CD4-positive, alpha-beta T cell treated with Interleukin-6 for 4 hours (primary cell): Measurements from ENCODE around the gene THTPA.
"Not testable (repeated sequence)": the region's sequence is repeated elsewhere in the genome, so short reads cannot be mapped to it uniquely, and the experiment has no call there.

ENCODE experiments used
- DNase-seq: peaks from one replicate; pipeline ENCODE4 v3.0.0-alpha.2; 2020; ENCODE audit warnings: mixed read lengths

Gene THTPA

GRCh38 chr14:23584527-23585203, 28.6 kb downstream of the THTPA start:
- DNase-seq, result not testable (repeated sequence)

GRCh38 chr14:23588884-23589598, 33.0 kb downstream of the THTPA start:
- peak; percentile 86 for DNase-seq

DNA sequence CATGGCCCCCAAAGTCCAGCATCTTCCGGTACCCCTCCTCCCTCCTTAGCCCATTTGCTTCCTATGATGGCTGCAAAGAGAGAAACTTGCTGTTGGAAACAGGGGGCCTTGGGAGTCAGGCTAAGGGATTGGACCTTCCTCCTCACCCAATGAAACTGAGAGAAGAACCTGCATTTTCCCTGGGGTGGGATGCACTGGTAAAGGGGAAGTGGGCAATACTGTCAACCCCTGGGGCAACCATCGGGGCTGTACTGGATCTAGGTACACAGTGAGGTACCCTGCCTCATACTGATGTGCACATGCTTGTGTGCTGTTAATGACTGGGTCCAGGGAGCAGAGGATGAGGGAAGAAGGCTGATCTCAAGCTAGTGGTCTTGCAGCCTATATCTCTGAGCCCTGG, 33.5 kb downstream of the THTPA start:
- DNase-seq, result no peak

- no peak for DNase-seq
These were observed 34.1 kb downstream of the THTPA start for GRCh38 chr14:23590198-23590597.

DNA sequence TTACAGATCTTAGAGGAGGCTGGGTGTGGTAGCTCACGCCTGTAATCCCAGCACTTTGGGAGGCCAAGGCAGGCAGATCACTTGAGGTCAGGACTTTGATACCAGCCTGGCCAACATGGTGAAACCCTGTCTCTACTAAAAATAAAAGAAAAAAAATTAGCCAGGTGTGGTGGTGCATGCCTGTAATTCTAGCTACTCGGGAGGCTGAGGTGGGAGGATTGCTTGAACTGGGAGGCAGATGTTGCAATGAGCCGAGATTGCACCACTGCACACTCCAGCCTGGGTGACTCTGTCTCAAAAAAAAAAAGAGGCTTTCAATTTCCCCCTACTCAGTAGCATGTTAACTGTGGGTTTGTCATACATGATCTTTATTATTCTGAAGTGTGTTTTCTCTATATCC, 38.1 kb downstream of the THTPA start:
- DNase-seq, result not testable (repeated sequence)

DNA sequence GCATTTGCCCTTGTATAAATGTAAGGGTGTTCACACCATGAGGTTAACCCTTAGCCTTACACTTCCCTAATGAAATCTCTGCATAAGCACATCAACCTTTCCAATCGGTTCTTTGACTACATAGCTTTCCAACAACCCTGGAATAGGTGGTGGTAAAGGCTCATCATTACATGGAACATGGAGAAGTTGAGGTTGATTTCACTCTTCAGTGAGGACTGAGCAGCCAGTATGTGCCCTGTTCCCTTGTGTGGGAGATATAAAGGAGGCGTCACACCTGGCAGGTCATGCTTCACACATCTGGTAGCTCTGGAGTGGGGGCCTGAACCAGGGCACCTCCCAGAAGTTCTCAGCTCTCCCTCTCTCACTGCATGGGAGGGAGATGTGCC, 44.2 kb downstream of the THTPA start:
- DNase-seq, result no peak

DNA sequence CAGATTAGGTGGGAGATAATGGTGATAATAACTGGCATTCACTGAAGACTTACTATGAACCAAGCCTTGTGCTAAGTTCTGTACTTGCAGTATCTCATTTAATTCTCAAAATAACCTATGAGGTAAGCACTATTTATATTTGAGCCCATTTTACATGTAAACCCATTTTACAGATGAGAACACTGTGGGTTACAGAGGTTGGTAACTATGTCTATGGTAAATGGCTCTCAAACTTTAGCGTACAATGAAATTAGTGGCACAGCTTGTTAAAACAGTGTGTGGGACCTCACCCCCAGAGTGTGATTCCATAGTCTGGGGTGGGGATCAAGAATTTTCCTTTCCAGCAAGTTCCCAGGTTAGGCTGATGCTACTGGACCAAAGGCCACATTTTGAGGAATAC, 44.7 kb downstream of the THTPA start:
- no peak for DNase-seq

DNA sequence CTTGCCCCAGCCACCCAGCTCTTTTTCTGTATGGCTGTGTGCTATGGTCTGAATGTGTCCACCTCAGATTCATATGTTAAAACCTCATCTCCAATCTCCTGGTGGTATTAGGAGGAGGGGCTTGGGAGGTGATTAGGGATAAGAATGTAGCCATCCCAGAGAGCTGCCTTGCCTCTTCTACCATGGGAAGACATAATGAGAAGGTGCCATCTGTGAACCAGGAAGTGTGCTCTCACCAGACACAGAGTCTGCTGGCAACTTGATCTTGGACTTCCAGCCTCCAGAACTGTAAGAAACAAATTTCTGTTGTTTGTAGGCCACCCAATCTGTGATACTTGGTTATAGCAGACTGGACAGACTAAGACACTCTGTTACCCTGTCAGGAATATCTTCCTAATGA, 45.4 kb downstream of the THTPA start:
- DNase-seq, result no peak

DNA sequence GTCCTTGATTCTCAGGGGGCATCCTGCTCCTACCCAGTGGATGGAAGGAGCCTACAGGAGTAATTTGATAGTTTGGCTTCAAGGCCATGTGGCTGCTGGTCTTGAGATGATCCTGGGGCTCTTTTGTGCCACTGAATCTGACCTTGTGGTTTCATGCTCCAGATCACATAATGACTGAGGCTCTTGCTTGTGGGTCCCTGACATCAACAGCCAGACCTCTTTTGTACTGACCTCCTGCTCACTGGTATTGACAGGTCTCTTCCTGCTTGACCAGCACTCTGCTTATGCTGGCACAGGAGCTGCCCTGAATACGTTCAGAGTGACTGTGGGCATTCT, 45.7 kb downstream of the THTPA start:
- DNase-seq, result no peak

DNA sequence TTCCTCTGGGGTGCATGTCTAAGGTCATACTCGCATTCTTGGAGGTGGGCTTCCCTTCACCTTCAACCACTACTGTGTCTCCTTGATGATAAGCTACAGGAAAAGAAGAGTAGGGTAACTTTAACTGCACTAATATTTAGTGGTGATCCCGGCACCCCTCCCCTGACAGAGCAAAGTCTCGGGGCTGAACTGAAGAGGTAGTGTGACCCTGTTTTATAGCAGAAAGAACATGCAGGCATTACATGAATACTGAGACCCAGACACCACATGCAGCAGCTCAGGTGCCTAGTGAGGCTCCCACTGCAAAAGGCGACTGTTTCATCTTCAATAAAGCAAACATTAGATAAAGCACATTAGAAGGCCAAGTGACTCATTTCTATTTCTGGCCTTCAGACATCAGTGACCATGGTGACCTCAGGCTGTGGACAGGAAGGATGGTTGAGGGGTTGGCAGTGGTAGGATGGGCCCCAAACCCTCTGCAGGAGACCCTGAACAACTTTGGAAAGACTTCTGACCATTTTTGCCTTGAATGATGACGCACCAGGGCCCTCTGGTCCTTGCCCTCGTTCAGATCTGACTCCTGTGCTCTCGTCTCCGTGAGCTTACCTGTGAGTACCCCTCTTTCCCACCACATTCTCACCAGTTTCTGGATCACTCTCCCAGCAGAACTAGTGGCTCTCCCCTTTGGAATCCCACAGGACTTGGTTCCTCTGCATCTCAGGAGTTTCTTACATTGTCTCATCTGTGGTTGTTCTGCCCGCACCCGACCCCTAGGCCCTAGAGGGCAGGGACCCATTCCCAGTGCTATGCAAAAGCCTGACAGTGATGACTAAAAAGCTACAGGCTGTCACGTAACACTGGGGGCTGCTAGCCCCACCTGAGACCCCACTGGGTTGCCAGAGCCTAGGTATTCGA, 46.4 kb downstream of the THTPA start:
- no peak for DNase-seq

DNA sequence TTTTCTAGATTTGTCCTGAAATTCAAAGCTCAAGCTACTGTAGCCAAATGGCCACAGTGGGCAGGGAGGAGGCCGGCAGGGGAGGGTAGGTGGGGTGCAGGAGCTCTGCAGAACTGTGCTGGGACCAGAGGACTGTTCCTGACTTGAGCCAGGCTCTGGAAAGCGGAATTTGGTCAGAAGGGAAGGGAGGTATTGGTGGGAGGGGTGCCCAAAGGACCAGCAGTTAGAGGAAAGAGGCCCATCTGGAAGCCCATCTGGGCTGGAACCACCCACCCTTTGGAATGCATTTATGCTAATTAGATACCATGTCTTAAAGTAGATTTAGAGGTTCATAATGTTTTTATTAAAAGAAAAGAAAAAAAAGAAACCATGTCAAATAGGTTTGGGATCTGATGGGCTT, 47.0 kb downstream of the THTPA start:
- DNase-seq, result no peak

DNA sequence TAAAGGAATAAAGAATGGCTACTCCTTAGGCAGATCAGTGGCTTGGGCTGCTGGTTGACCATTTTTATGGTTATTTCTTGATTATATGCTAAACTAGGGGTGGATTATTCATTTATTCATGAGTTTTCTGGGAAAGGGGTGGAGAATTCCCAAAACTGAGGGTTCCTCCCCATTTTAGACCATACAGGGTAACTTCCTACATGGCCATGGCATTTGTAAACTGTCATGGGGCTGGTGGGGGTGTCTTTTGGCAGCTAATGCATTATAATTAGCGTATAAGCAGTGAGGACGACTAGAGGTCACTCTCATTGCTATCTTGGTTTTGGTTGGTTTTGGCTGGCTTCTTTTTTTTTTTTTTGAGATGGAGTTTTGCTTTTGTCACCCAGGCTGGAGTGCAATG, 48.1 kb downstream of the THTPA start:
- DNase-seq, result no peak

GRCh38 chr14:23604675-23605170, 48.7 kb downstream of the THTPA start:
- DNase-seq, result no peak

DNA sequence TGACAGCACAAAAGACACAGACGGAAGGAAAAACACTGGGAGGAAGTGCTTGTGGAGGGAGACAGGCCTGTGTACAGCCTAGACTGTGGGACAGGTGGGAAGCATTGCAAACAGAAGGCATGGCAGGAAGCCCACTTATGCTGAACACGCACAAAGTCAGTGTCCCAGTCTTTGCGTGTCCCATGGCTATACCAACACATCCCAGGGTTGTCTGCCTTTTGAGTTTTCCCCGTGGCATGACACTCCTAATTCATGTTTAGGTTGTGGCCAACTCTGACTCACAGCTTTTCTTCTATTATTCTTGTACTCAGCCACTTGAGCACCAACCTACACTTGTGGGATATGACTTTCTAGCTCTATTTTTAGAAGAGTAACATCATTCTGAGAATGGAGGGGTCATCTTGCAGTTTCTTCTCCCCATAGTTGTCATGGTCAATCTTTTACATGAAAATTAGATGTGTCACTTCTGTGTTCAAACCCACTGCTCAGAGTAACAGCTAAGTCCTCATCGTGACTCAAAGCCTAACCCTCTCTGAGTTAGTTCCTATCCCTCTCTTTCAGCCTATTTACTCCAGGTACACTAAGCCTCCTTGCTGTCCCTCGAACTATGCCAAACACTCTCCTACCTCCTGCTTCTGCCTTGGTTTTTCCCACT, 50.0 kb downstream of the THTPA start:
- DNase-seq, result no peak

DNA sequence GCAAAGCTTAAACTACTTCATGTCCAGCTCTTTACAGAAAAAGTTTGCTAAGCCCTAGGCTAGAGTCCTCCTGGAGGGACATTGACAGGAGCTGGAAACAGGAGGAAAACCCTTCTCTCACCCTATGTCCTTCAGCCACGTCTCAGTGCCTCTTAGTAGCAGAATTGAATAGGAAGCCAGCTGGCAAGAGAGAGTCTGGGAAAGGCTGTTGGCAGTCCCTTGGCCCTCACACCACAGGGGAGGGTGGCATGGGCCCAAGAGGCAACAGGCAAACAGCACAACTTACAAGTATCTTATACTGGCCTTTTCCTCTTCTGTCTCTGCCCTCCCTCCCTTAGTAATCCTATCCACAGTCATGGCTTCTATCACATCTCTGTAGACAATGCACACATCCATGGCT, 52.4 kb downstream of the THTPA start:
- no peak for DNase-seq

DNA sequence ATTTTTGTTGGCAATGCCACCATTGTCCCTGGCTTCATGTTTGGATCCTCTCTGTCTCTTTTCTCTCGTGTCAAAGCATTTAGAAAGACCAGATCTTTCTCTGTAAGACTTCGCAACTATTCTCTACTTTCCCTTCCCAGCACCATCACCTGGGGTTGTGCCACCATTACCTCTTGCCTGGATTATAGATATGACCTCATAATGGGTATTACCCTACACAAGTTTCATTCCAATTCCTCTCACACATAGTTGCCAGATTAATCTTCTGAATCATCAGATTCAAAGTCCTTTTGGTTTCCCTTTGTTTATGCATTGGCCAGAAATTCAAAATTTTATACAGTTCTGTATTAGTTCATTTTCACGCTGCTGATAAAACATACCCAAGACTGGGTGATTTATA, 52.9 kb downstream of the THTPA start:
- DNase-seq, result no peak

- DNase-seq, result not testable (repeated sequence)
These were observed 53.5 kb downstream of the THTPA start for GRCh38 chr14:23609411-23610089.
